ENCODE measurements around the gene SPATA12.

SPATA12 gene

GRCh38 chr3:57052662-57053061 lies 7.8 kb upstream of the SPATA12 start:
- DNase-seq (ENCODE audit: low read depth in 2 of 2) = no peak

GRCh38 chr3:57053122-57053521 lies 7.3 kb upstream of the SPATA12 start:
- no peak for DNase-seq (ENCODE audit: low read depth in 2 of 2)

GRCh38 chr3:57057351-57057750 lies 3.1 kb upstream of the SPATA12 start:
- DNase-seq (ENCODE audit: low read depth in 2 of 2) = no peak

- no peak for DNase-seq (ENCODE audit: low read depth in 2 of 2)
Observed at GRCh38 chr3:57059411-57059810, 1.1 kb upstream of the SPATA12 start.

GRCh38 chr3:57061556-57061955 lies 1.1 kb downstream of the SPATA12 start:
- DNase-seq (ENCODE audit: low read depth in 2 of 2) = no peak

- DNase-seq (ENCODE audit: low read depth in 2 of 2) = no peak
Observed at GRCh38 chr3:57062101-57062631, 1.7 kb downstream of the SPATA12 start.

GRCh38 chr3:57063032-57063431 lies 2.6 kb downstream of the SPATA12 start:
- no peak for DNase-seq (ENCODE audit: low read depth in 2 of 2)

- DNase-seq (ENCODE audit: low read depth in 2 of 2) = no peak
Observed at GRCh38 chr3:57064001-57064400, 3.5 kb downstream of the SPATA12 start.

- no peak for DNase-seq (ENCODE audit: low read depth in 2 of 2)
Observed at GRCh38 chr3:57064572-57064971, 4.1 kb downstream of the SPATA12 start.

- DNase-seq (ENCODE audit: low read depth in 2 of 2) = no peak
Observed at GRCh38 chr3:57065588-57065987, 5.1 kb downstream of the SPATA12 start.

- no peak for DNase-seq (ENCODE audit: low read depth in 2 of 2)
Observed at GRCh38 chr3:57066471-57066870, 6.0 kb downstream of the SPATA12 start.

GRCh38 chr3:57068437-57069089 lies 8.1 kb downstream of the SPATA12 start:
- DNase-seq (ENCODE audit: low read depth in 2 of 2) = no peak

GRCh38 chr3:57069503-57069902 lies 9.0 kb downstream of the SPATA12 start:
- no peak for DNase-seq (ENCODE audit: low read depth in 2 of 2)

- DNase-seq (ENCODE audit: low read depth in 2 of 2) = no peak
Observed at GRCh38 chr3:57073628-57074027, 13.2 kb downstream of the SPATA12 start.

GRCh38 chr3:57074135-57074534 lies 13.7 kb downstream of the SPATA12 start:
- no peak for DNase-seq (ENCODE audit: low read depth in 2 of 2)

GRCh38 chr3:57076422-57076951 lies 16.0 kb downstream of the SPATA12 start:
- no peak for DNase-seq (ENCODE audit: low read depth in 2 of 2)

- DNase-seq (ENCODE audit: low read depth in 2 of 2) = no peak
Observed at GRCh38 chr3:57077630-57078343, 17.3 kb downstream of the SPATA12 start.

GRCh38 chr3:57078344-57078634 lies 17.8 kb downstream of the SPATA12 start:
- peak in 1 of 2 experiments; percentile 13 for DNase-seq (ENCODE audit: low read depth in 2 of 2)

GRCh38 chr3:57078635-57079473 lies 18.4 kb downstream of the SPATA12 start:
- peak in 1 of 2 experiments; percentile 8 for DNase-seq (ENCODE audit: low read depth in 2 of 2)

GRCh38 chr3:57079474-57079831 lies 19.0 kb downstream of the SPATA12 start:
- no peak for DNase-seq (ENCODE audit: low read depth in 2 of 2)

GRCh38 chr3:57080171-57080570 lies 19.7 kb downstream of the SPATA12 start:
- DNase-seq (ENCODE audit: low read depth in 2 of 2) = no peak

GRCh38 chr3:57081173-57081572 lies 20.7 kb downstream of the SPATA12 start:
- DNase-seq (ENCODE audit: low read depth in 2 of 2) = no peak

All from stimulated activated CD4-positive, alpha-beta T cell treated with anti-CD3 and anti-CD28 coated beads, Interleukin-12 subunit alpha, Interleukin-12 subunit beta, amount 100 ng/mL, for 24 hours (primary cell).